Esophagus squamous epithelium (tissue), 4 donors: ENCODE data around the gene MMP24.

Experiments used
- POLR2A ChIP-seq, 4 donors: fragments of 450-650 bp; IDR thresholded peaks; one replicate each; pipeline ENCODE4 v1.6.1; 2017; ENCODE audit warnings: antibody characterized with exemption in 4 of 4, mild to moderate bottlenecking in 4 of 4, moderate library complexity in 3 of 4
- TF ChIP-seq, protein P1 (sequence below), 6 experiments: fragments of 450-650 bp in 4 of 6; fragments of 200-600 bp in 2 of 6; sonication (generic) in 2 of 6; IDR thresholded peaks; one replicate each; pipeline ENCODE4 v1.5.1; 2016 to 2019; ENCODE audit warnings: antibody characterized with exemption in 6 of 6, mild to moderate bottlenecking in 4 of 6, moderate library complexity in 4 of 6

DNA sequence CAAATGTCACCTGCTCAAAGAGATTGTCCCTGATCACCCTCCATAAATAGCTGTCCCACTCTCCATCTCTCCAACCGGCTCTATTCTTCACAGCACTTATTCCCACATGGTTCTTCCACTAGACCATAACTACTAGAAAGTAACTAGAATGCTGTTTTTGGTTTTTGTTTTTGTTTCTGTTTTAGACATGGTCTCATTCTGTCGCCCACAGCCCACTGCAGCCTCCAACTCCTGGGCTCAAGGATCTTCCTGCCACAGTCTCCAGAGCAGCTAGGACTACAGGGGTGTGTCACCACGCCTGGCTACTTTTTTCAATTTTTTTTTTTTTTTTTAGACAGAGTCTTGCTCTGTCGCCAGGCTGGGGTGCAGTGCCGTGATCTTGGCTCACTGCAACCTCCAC lies 12.2 kb downstream of the MMP24 start:
- TF ChIP-seq, protein P1, sequence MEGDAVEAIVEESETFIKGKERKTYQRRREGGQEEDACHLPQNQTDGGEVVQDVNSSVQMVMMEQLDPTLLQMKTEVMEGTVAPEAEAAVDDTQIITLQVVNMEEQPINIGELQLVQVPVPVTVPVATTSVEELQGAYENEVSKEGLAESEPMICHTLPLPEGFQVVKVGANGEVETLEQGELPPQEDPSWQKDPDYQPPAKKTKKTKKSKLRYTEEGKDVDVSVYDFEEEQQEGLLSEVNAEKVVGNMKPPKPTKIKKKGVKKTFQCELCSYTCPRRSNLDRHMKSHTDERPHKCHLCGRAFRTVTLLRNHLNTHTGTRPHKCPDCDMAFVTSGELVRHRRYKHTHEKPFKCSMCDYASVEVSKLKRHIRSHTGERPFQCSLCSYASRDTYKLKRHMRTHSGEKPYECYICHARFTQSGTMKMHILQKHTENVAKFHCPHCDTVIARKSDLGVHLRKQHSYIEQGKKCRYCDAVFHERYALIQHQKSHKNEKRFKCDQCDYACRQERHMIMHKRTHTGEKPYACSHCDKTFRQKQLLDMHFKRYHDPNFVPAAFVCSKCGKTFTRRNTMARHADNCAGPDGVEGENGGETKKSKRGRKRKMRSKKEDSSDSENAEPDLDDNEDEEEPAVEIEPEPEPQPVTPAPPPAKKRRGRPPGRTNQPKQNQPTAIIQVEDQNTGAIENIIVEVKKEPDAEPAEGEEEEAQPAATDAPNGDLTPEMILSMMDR (IDR thresholded peaks at IDR 0.05): no peak
- no peak for TF ChIP-seq POLR2A (IDR thresholded peaks at IDR 0.05)
